BLaER1 treated with 17β-estradiol and CSF1 and Interleukin-3, amounts not matched to agents 10 nM and 100 nM (cell line): ENCODE results near the gene SPI1.

Experiments used
- H3K27ac ChIP-seq, 11 experiments: shearing (Covaris generic); formaldehyde crosslinking; 2 replicates each; pipeline ENCODE4 v1.8.1; 2022
- H3K27me3 ChIP-seq, 11 experiments: shearing (Covaris generic); formaldehyde crosslinking; 2 replicates each; pipeline ENCODE4 v1.8.1; 2022
- H3K36me3 ChIP-seq, 11 experiments: shearing (Covaris generic); formaldehyde crosslinking; 2 replicates each; pipeline ENCODE4 v1.8.1; 2022
- H3K4me1 ChIP-seq, 10 experiments: shearing (Covaris generic); formaldehyde crosslinking; 2 replicates each; pipeline ENCODE4 v1.8.1; 2022
- H3K4me2 ChIP-seq, 11 experiments: shearing (Covaris generic); formaldehyde crosslinking; 2 replicates each; pipeline ENCODE4 v1.8.1; 2022
- H3K4me3 ChIP-seq, 10 experiments: shearing (Covaris generic); formaldehyde crosslinking; 2 replicates each; pipeline ENCODE4 v1.8.1; 2022
- H3K9ac ChIP-seq, 11 experiments: shearing (Covaris generic); formaldehyde crosslinking; 2 replicates each; pipeline ENCODE4 v1.8.1; 2022
- H3K9me3 ChIP-seq, 11 experiments: shearing (Covaris generic); formaldehyde crosslinking; replicated peaks in 1 of 11; 2 replicates each; pipeline ENCODE4 v1.8.1; 2022
- H4K20me1 ChIP-seq, 11 experiments: shearing (Covaris generic); formaldehyde crosslinking; 2 replicates each; pipeline ENCODE4 v1.8.1; 2022
- Cebpa-rat ChIP-seq, 11 experiments: shearing (Covaris generic); IDR thresholded peaks; 2 replicates each; pipeline ENCODE4 v1.8.1; 2022

Gene SPI1

DNA sequence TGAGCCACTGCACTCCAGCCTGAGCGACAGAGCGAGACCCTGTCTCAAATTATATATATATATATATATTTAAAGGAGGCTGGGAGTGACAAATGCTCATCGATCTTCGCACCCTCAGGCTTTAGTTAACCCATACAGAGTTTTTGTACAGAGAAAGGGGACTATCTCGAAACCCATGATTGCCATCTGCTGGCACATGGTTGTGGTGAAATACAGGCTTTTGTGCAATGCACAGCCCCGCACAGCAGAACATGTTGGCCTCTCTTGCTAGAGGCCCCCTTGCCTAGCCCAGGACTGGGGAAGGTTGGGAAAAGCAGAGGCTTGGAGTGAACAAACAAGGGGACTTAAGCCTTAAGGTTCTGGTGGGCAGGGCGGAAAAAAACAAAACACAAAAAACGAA, 29.5 kb downstream of the SPI1 start:
- Histone ChIP-seq H4K20me1 (peaks cover 0 to 45% (median 0%) of the 10 kb centered on the region in 11 experiments; a peak in 8 of 22 replicates), H3K9me3 (no peaks in the 10 kb centered on the region), H3K4me1 (peaks cover 0 to 42% (median 32%) of the 10 kb centered on the region in 10 experiments; a peak in 15 of 20 replicates), H3K4me3 (no peak overlapping the region), H3K9ac (peak overlapping the region in 6 of 11 experiments; percentile 38 to 50 (median 39); a peak in 8 of 22 replicates), H3K27me3 (no peaks in the 10 kb centered on the region), H3K4me2 (no peak overlapping the region), H3K27ac (peak overlapping the region in 8 of 11 experiments; percentile 34 to 71 (median 56); a peak in 16 of 22 replicates), H3K36me3 (peaks cover 0 to 5% (median under 1%) of the 10 kb centered on the region in 11 experiments; a peak in 13 of 22 replicates)
- TF ChIP-seq Cebpa-rat (IDR thresholded peaks at IDR 0.05): 0 out of 22 replicates have a peak, but pooled peaks of 1 of the 11 experiments have one; percentile 10

GRCh38 chr11:47348131-47348802, 30.1 kb downstream of the SPI1 start:
- TF ChIP-seq Cebpa-rat (IDR thresholded peaks at IDR 0.05): no peak
- Histone ChIP-seq H3K4me1 (peaks cover 0 to 41% (median 32%) of the 10 kb centered on the region in 10 experiments; a peak in 15 of 20 replicates), H3K4me2 (no peak overlapping the region), H3K27ac (peak overlapping the region in 2 of 11 experiments; percentile 7 to 25; a peak in 3 of 22 replicates), H3K9me3 (no peaks in the 10 kb centered on the region), H3K9ac (peak overlapping the region in 2 of 11 experiments; percentile 17 to 18; a peak in 2 of 22 replicates), H3K27me3 (no peaks in the 10 kb centered on the region), H3K36me3 (no peaks in the 10 kb centered on the region; a peak in 2 of 22 replicates), H4K20me1 (peaks cover 0 to 40% (median 0%) of the 10 kb centered on the region in 11 experiments; a peak in 7 of 22 replicates), H3K4me3 (no peak overlapping the region)

DNA sequence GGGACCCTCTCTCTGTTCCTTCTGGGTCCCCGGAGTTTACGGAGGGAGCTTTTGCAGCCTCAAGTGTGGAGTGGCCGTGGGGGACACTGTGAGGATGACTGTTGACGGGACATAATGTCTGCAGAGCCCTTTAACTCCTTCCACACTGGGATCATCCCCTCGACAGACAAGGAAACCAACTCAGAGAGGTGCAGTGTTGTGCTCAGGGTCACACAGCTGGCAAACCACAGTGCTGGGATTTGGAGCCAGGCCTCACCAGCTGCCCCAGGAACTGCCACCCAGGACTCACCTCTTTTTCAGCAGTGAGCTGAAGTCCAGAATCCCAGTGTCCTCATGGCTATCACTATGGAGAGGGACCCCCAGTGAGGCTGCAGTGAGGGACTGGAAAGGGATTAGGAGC, 31.2 kb downstream of the SPI1 start:
- H3K36me3 ChIP-seq: no peaks in the 10 kb centered on the region; a peak in 1 of 22 replicates
- H4K20me1 ChIP-seq: peaks cover 0 to 28% (median 0%) of the 10 kb centered on the region in 11 experiments; a peak in 7 of 22 replicates
- peaks cover 0 to 30% (median 23%) of the 10 kb centered on the region in 10 experiments; a peak in 15 of 20 replicates for H3K4me1 ChIP-seq
- H3K9ac ChIP-seq: peak overlapping the region in 3 of 11 experiments; percentile 4 to 41 (median 15); a peak in 3 of 22 replicates
- TF ChIP-seq Cebpa-rat (IDR thresholded peaks at IDR 0.05): no peak
- H3K27ac ChIP-seq: peak overlapping the region in 2 of 11 experiments; percentile 9 to 28; a peak in 1 of 22 replicates
- no peak overlapping the region for H3K4me2 ChIP-seq
- no peaks in the 10 kb centered on the region for H3K27me3 ChIP-seq
- no peaks in the 10 kb centered on the region for H3K9me3 ChIP-seq
- no peak overlapping the region for H3K4me3 ChIP-seq

DNA sequence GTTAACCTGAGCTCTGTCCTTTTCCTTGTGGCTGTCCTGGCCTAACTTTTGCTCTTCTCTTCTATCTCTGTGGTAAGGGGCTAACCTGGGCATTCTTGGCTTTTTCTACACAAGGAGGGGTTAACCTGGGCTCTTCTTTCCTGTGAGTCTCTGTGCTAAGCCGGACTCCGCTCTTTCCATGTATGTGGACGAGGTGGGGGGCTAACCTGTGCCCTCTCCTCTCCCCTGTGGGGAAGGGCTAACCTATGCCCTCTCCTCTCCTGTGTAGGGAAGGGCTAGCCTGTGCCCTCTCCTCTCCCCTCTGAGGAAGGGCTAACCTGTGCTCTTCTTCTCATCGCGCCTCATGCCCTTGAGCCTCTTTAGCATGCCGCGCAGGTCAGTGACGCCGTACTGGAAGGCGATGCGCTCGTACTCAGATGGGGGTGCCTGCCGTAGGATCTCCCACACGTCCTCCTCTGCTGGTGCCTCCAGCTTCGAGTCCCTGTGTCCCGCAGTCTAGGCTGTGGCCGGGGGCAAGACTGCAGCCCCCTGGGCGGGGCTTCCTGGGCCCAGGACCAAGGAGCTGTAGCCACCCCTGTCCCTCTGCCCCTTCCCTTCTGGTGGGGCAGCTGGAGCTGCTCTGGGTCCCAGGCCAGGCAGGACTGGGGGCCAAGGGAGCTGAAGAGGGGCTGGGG, 32.3 kb downstream of the SPI1 start:
- peak overlapping the region in 3 of 11 experiments; percentile 7 to 19 (median 19); a peak in 2 of 22 replicates for H3K9ac ChIP-seq
- TF ChIP-seq Cebpa-rat (IDR thresholded peaks at IDR 0.05): no peak

DNA sequence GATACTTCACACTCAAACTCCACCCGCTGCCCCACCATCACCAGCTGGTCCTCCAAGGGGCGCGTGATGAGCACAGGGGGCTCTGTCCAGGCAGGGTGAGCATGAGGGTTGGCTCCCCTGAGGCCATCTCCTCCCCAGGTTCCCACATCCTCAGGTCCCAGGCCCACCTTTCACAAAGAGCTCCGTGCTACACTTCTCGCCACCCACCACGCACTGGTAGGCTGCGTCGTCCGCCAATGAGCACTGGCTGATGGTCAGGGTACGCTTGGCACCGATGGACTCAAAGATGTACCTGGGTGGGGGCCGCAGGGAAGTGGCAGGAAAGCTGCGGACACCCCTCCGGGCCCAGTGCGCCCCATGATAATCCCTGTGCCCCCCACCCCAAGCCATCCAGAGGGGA, 35.5 kb downstream of the SPI1 start:
- Histone ChIP-seq H3K9ac (no peak overlapping the region), H3K27ac (no peak overlapping the region), H4K20me1 (peaks cover 0 to 4% (median 0%) of the 10 kb centered on the region in 11 experiments; a peak in 1 of 22 replicates), H3K4me2 (no peak overlapping the region), H3K9me3 (no peaks in the 10 kb centered on the region), H3K27me3 (no peaks in the 10 kb centered on the region), H3K36me3 (peaks cover 0 to 14% (median 0%) of the 10 kb centered on the region in 11 experiments; a peak in 4 of 22 replicates), H3K4me1 (peaks cover 0 to 9% (median 2%) of the 10 kb centered on the region in 10 experiments; a peak in 8 of 20 replicates), H3K4me3 (no peak overlapping the region)
- TF ChIP-seq Cebpa-rat (IDR thresholded peaks at IDR 0.05): no peak

More for the DNA sequence above, 32.3 kb downstream of the SPI1 start:
- Histone ChIP-seq H3K9me3 (no peaks in the 10 kb centered on the region), H3K27ac (0 out of 22 replicates have a peak overlapping the region, but pooled peaks of 1 of the 11 experiments have one; percentile 3), H4K20me1 (peaks cover 0 to 17% (median 0%) of the 10 kb centered on the region in 11 experiments; a peak in 5 of 22 replicates), H3K4me2 (no peak overlapping the region), H3K4me1 (peaks cover 0 to 18% (median 13%) of the 10 kb centered on the region in 10 experiments; a peak in 15 of 20 replicates), H3K4me3 (no peak overlapping the region), H3K36me3 (no peaks in the 10 kb centered on the region; a peak in 1 of 22 replicates), H3K27me3 (no peaks in the 10 kb centered on the region)

DNA sequence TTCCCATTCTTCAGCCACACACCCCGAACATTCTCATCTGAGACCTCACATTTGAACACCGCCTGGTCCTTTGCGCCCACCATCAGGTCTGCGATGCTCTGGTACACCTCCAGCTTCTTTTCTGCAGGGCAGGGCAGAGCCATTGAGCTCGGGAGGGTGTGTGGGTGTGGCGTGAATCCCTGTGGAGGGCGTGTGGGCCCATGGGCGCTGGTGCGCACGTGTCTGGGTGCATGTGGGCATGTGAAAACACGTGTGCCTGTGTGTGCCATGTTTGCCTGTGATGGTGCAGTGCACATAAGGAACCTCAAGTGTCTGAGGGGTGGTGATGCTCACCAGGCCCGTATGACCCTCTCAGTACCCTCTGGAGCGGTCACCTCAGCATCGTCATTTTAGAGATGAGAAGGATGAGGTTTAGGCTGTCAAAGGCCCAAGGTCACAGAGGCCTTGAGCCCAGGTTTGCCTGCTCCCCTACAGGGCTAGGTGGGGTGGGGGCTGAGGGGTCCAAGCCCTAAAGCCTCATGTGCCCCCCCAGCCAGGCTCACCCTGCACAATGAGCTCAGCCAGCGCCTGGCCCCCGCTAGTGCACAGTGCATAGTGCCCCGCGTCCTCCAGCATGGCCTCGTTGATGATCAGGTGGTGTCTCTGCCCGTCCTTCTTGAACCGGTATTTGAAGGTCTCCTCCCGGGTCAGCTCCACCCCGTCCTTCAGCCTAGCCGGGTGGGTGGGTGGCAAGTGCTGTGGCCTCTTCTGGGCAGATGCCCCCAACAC, 36.1 kb downstream of the SPI1 start:
- Histone ChIP-seq H3K4me2 (no peak overlapping the region), H3K4me1 (peaks cover 0 to 9% (median 2%) of the 10 kb centered on the region in 10 experiments; a peak in 8 of 20 replicates), H3K4me3 (no peak overlapping the region), H3K36me3 (peaks cover 0 to 14% (median 0%) of the 10 kb centered on the region in 11 experiments; a peak in 4 of 22 replicates), H3K9me3 (no peaks in the 10 kb centered on the region), H3K27ac (no peak overlapping the region), H3K27me3 (no peaks in the 10 kb centered on the region), H3K9ac (no peak overlapping the region), H4K20me1 (peaks cover 0 to 5% (median 0%) of the 10 kb centered on the region in 11 experiments; a peak in 1 of 22 replicates)
- no peak for TF ChIP-seq Cebpa-rat (IDR thresholded peaks at IDR 0.05)

DNA sequence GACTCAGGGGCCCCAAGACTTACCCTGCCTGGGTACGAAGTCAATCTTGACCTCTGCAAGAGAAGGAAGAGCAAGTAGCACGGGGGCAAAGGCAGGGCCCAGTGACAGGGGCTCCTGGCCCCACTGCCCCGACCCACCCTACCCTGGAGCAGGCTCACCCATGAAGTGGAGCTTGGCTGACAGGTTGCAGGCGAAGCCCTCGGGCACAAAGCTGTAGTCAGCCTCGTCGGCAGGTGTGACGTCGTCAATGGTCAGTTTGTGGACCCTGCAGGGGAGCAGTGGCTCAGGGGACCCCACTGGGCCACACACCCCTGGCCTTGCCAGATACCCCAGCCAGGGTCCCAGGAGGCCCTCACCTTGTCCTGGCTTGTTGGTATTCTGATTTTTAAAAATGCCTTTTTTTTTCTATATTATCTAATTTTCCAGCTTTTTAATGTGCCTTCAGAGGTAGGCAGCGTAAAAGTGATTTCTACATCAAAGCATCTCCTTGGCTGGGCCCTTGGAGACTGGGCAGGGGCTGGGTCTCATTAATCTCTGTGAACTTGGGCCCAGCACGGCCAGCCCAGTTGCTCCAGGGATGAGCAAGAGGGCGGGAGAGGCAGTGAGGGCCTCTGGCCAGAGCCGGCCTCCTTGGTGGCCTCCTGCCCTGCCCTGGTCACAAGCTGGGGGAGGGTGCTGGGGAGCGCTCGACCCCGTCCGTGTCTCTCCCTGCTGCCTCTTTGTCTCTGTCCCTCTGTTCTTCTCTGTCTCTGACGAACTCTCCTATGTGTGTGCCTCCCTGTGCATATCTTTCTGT, 37.2 kb downstream of the SPI1 start:
- H3K4me3 ChIP-seq: no peak overlapping the region
- peaks cover 0 to 14% (median 0%) of the 10 kb centered on the region in 11 experiments; a peak in 4 of 22 replicates for H3K36me3 ChIP-seq
- peaks cover 0 to 5% (median 0%) of the 10 kb centered on the region in 11 experiments; a peak in 1 of 22 replicates for H4K20me1 ChIP-seq
- no peak overlapping the region for H3K9ac ChIP-seq
- H3K4me2 ChIP-seq: no peak overlapping the region
- peaks cover 0 to 12% (median 2%) of the 10 kb centered on the region in 10 experiments; a peak in 8 of 20 replicates for H3K4me1 ChIP-seq
- H3K9me3 ChIP-seq: no peaks in the 10 kb centered on the region
- no peaks in the 10 kb centered on the region for H3K27me3 ChIP-seq
- no peak overlapping the region for H3K27ac ChIP-seq
- TF ChIP-seq Cebpa-rat (IDR thresholded peaks at IDR 0.05): no peak
